LoVo (cell line): ENCODE data around the gene SEPTIN12.
"Not testable (repeated sequence)": the region's sequence is repeated elsewhere in the genome, so short reads cannot be mapped to it uniquely, and the experiment has no call there.

ENCODE experiments used
- DNase-seq: peaks from one replicate; pipeline ENCODE4 v3.0.0-alpha.2; 2016; ENCODE audit warnings: low spot score

The SEPTIN12 gene

GRCh38 chr16:4802659-4803287 is 14.6 kb upstream of the SEPTIN12 start:
- DNase-seq, result peak; percentile 91

DNA sequence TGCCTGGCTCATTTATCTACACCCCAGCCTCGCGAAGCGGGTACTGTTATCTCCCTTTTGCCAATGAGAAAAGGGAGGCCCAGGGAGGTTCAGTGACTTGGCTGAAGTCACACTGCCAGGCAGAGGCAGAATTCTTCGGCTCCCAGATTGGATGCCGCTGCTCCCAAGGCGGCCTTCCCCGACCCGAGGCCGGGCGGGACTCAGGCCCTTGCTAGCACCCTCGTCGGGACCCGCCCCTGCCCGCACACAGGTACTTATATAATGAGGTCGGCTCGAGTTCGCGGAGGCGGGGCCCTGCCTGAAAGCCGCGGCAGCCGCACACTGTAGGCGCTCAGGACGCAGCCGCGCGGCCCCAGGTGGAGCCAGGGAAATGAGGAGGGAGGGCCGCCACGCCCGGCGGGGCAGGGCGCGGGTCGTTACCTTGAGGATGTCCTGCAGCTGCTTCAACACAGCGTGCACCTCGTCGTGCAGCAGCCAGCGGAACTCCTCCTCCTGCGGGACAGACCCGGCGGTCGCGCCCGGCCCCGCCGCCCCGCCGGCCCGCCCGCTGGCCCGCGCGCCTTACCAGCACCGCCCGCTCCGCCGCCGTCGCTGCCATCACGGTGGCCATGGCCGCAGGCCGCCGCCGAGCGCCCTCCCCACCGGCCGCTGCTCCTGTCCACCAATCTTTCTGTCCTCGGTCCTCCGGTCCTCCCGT is 14.0 kb upstream of the SEPTIN12 start, which contains the start of gene ROGDI:
Gene ROGDI (minus strand): TSS at position 672 of the 697 bp plus-strand sequence. CDS start 62 bp downstream, at position 610.
- peak; percentile 86 for DNase-seq

DNA sequence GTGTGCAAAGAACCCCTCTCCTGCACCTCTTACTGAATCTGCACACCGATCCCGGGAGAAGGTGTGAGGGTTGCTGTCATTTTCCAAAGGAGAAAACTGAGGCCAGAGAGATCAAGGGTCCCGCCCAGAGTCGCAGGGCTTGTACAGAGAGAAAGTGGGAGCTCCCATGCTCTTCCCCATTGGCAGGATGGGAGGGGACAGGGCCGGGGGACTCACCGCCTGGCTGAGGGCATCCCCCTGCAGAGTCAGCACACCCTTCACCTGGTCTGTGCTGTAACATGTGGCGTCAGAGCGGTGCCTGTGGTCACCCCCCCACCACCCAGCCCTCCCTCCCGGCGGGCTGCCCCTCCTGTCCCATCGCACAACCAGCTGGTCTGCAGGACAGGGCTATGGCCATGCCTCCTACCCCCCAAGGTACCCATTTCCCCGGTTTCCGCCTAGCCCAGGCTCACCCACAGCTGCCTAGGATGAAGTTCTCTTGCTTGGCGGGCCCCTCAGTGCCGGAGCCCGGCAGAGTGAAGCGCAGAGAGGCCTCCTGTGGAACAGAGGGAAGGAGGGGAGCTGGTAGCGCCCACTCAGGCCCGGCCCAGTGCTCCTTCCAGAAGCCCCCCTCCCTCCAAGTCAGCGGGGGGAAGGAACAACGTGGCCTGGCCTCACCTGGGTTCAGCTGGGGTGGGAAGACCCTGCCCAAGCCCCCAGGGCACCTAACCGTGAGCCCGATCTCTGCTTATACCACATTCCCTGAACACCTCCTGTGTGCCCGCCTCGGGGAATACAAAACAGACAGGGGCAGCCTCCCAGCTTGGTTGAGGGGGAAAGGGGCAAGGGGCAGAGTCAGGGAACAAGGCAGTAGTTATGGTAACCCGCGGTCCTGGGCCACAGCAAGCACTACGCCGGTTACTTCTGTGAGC is 13.2 kb upstream of the SEPTIN12 start:
- no peak for DNase-seq

DNA sequence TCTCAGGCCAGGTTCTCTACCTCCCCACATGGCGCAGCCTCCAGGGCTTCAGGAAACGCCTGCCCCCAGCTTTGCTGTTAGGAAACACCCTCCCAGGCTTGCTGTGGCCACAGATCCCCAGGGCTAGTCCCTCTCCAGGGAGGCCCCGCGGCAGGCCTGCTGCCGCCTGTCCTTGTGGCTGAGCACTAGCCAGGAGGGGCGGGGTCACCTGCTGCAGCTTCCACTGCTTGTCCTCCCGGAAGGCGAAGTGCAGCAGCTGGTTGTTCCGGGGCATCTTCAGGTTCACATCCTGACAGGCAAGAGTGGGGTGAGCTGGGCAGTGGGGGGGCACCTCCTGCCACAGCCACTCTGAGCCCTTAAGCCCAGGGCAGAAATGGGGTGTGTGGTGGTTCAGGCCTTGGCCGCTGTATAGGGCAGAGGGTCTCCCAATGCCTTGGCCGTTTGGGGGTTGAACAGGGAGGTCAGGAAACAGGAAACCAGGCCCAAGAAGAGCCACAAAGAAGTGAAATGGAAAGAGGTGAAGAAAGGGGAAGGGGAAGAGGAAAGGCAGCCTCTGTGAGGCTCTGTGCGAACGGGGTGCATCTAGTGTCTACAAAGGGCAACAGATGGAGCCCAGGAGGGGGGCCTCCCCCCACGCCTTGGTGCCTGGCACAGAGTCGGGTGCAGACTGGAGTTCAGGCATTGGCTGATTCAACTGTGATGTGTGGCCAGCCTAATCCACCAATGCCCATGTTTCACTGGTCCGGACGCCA is 12.3 kb upstream of the SEPTIN12 start:
- no peak for DNase-seq

GRCh38 chr16:4799171-4799855 is 11.2 kb upstream of the SEPTIN12 start:
- no peak for DNase-seq

GRCh38 chr16:4798456-4798855 is 10.3 kb upstream of the SEPTIN12 start:
- no peak for DNase-seq

- DNase-seq, result no peak
Measured at GRCh38 chr16:4797805-4798252, 9.7 kb upstream of the SEPTIN12 start.

- DNase-seq, result no peak
Measured at GRCh38 chr16:4796982-4797804, 9.0 kb upstream of the SEPTIN12 start.

- no peak for DNase-seq
Measured at GRCh38 chr16:4795828-4796572, 7.9 kb upstream of the SEPTIN12 start.

- no peak for DNase-seq
Measured at GRCh38 chr16:4795181-4795827, 7.2 kb upstream of the SEPTIN12 start, which contains the start of gene SMIM22. SMIM22 (plus strand) TSS chr16:4795369; CDS start chr16:4795735, 366 bp downstream.

DNA sequence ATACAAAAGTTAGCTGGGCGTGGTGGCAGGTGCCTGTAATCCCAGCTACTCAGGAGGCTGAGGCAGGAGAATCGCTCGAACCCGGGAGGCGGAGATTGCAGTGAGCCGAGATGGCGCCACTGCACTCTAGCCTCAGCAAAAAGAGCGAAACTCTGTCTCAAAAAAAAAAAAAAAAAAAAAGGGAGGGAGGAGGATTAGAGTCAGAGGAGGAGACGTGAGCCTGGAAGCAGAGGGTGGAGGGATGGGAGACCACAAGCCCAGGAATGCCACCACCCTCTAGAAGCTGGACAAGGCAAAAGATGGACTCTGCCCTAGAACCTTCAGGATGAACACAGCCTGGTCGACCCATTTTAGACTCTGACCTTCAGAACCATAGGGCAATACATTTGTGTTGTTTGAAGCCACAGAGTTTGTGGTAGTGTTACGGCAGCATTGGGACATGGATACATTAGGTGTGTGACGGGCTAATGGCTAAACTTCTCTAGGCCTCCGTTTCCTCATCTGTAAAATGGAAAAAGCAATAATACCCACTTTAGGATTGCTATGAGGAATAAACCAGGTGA is 4.9 kb upstream of the SEPTIN12 start:
- DNase-seq, result no peak

GRCh38 chr16:4790871-4791270 is 2.7 kb upstream of the SEPTIN12 start:
- DNase-seq, result no peak

- no peak for DNase-seq
Measured at GRCh38 chr16:4790261-4790660, 2.1 kb upstream of the SEPTIN12 start.

DNA sequence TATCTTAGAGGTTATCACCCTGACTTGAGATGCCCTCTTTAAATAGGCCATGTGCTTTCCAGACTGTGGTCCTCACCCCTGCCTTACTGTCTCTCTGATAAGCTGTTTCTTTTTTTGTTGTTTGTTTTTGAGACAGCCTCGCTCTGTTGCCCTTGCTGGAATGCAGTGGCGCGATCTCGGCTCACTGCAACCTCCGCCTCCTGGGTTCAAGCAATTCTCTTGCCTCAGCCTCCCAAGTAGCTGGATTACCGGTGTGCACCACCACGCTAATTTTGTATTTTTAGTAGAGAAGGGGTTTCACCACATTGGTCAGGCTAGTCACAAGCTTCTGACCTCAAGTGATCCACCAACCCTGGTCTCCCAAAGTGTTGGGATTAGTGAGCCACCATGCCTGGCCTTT is 765 bp upstream of the SEPTIN12 start:
- no peak for DNase-seq

DNA sequence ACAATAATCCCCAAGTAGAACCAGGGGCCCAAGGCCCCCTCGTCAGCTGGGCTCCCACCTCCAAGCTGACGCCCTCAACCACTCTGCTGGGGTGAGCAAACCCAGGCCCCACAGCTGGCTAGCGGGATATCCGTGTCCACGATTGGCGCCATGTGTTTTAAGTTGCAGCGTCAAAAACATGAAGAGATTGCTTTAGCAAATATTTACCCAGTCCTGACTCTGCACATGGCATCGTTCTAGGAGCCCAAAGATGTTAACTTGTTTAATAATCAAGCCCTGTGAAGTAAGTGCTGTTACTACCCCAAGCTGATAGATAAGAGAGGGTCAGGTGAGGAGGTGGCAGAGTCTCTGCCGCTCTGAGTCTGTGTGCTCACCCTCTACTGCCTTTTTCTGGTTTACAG is 344 bp upstream of the SEPTIN12 start:
- DNase-seq, result no peak

GRCh38 chr16:4787068-4787467 is 1.1 kb downstream of the SEPTIN12 start:
- no peak for DNase-seq

GRCh38 chr16:4785758-4786433 is 2.2 kb downstream of the SEPTIN12 start:
- no peak for DNase-seq

- not testable (repeated sequence) for DNase-seq
Measured at GRCh38 chr16:4784444-4784987, 3.6 kb downstream of the SEPTIN12 start.
